T-helper 22 cell (primary cell): ENCODE results near the gene CCDC186.
"Not testable (repeated sequence)": the region's sequence is repeated elsewhere in the genome, so short reads cannot be mapped to it uniquely, and the experiment has no call there.

Experiments used
- DNase-seq: peaks from one replicate; pipeline ENCODE4 v3.0.0-alpha.2; 2020; ENCODE audit warnings: low read depth

Gene CCDC186

GRCh38 chr10:114173603-114173920 is 441 bp downstream of the CCDC186 start:
- DNase-seq, result no peak

GRCh38 chr10:114172776-114173602 is 1.0 kb downstream of the CCDC186 start:
- DNase-seq, result no peak

GRCh38 chr10:114172216-114172615 is 1.8 kb downstream of the CCDC186 start:
- no peak for DNase-seq

- DNase-seq, result no peak
Measured at GRCh38 chr10:114168450-114169009, 5.5 kb downstream of the CCDC186 start.

GRCh38 chr10:114167985-114168384 is 6.0 kb downstream of the CCDC186 start:
- DNase-seq, result no peak

- no peak for DNase-seq
Measured at GRCh38 chr10:114166494-114166893, 7.5 kb downstream of the CCDC186 start.

GRCh38 chr10:114166043-114166442 is 8.0 kb downstream of the CCDC186 start:
- DNase-seq, result no peak

- no peak for DNase-seq
Measured at GRCh38 chr10:114163062-114163461, 10.9 kb downstream of the CCDC186 start.

- no peak for DNase-seq
Measured at GRCh38 chr10:114157912-114158311, 16.1 kb downstream of the CCDC186 start.

- no peak for DNase-seq
Measured at GRCh38 chr10:114151892-114152291, 22.1 kb downstream of the CCDC186 start.

GRCh38 chr10:114151486-114151885 is 22.5 kb downstream of the CCDC186 start:
- no peak for DNase-seq

- DNase-seq, result not testable (repeated sequence)
Measured at GRCh38 chr10:114149476-114149875, 24.5 kb downstream of the CCDC186 start.

- no peak for DNase-seq
Measured at GRCh38 chr10:114143160-114143559, 30.8 kb downstream of the CCDC186 start.

GRCh38 chr10:114142018-114142417 is 32.0 kb downstream of the CCDC186 start:
- no peak for DNase-seq

- not testable (repeated sequence) for DNase-seq
Measured at GRCh38 chr10:114140827-114141226, 33.2 kb downstream of the CCDC186 start.

GRCh38 chr10:114140036-114140435 is 34.0 kb downstream of the CCDC186 start:
- no peak for DNase-seq

GRCh38 chr10:114138581-114138980 is 35.4 kb downstream of the CCDC186 start:
- no peak for DNase-seq

- DNase-seq, result no peak
Measured at GRCh38 chr10:114135476-114135875, 38.5 kb downstream of the CCDC186 start.

GRCh38 chr10:114131094-114131493 is 42.9 kb downstream of the CCDC186 start:
- no peak for DNase-seq

- no peak for DNase-seq
Measured at GRCh38 chr10:114121031-114121430, 53.0 kb downstream of the CCDC186 start.

- no peak for DNase-seq
Measured at GRCh38 chr10:114118514-114118913, 55.5 kb downstream of the CCDC186 start.

GRCh38 chr10:114117728-114118127 is 56.3 kb downstream of the CCDC186 start:
- no peak for DNase-seq

- DNase-seq, result no peak
Measured at GRCh38 chr10:114115661-114116445, 58.1 kb downstream of the CCDC186 start.
